ENCODE results near the gene SHISAL1.

Gene SHISAL1

DNA sequence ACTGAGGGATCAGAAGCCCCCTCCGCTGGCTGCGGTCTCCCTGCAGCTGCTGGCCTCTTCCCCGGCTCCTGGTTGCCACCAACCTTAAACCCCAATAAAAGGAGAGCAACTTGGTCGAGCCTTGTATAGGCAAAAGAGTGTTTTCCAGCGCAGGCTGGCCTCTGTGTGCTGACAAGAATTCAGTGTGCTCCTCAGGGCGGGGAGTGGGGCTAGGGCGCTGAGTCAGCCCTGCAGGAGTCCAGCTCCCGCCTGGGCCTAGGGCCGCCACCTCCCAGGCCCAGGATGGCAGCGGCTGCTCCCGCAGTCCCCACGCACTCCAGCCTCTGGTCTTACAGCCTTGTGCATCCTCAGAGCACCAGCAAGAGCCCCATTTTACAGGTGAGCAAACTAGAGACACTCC is at the start of gene SHISAL1:
SHISAL1 (minus strand) TSS at position 186 of the 400 bp plus-strand sequence. CDS start 12,006 bp downstream, outside the sequence.
- no peak for DNase-seq

DNA sequence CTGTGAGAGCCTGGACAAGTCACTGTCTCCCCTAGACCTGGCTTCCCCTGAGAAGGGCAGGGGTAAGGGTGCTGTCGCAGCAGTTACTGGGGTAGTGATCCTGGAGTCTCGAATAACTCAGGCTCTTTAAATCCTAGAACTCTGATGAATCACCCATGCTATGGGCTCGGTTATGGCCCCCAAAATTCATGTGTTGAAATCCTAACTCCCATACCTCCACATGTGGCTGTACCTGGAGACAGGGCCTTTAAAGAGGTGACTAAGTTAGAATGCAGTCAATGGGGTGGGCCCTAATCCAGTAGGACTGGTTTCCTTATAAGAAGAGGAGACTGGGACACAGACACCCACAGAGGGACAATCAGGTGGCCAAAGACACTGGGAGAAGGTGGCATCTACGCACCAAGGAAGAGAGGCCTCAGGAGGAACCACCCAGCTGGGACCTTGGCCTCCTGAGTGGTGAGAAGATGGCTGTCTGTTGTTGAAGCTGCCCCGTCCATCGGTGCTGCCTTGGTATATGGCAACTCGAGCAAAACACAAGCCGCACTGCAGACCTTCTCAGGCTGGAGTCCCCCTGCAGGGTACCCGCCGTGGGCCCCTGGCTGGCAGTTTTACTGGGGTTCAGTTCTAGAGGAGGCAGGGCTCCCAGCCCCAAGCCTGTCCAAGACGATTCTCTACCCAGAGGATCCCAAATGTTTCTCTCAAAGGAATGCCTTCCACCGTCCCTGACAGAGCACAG is 48.8 kb upstream of the SHISAL1 start:
- DNase-seq = no peak

DNA sequence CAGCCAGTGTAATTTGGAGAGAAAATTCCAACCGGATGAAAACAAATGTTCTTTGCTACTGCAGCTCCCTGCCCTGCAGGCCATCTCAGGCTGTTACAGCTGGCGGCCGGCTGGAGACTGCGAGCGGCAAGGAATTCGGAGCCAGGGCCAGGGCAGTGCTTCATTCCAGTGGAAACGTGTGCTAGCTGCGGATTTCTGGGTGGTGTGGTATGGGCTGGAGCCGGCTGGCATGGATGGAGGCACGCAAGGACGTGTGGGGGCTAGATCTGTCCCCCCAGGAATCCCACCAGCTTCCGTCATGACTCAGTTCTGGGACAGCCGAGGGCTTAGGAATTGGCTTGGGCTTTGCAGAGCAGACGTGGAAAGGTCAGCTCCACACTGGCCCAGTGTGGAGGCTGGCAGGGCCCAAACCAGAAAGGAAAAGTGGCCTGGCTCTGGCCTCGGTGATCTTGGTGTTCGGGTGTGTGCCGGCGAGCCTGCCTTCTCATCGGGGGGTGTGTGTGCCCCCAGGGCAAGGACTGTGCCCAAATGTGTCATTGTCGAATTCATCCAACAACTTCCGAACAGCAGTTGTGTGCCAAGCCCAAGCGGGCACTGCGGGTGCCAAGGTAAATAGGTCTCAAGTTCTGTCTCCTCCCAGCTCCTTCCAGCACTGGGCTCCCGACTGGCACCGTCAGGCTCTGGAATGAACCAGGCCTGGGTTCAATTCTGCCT is 48.1 kb upstream of the SHISAL1 start:
- DNase-seq = peak; percentile 17

DNA sequence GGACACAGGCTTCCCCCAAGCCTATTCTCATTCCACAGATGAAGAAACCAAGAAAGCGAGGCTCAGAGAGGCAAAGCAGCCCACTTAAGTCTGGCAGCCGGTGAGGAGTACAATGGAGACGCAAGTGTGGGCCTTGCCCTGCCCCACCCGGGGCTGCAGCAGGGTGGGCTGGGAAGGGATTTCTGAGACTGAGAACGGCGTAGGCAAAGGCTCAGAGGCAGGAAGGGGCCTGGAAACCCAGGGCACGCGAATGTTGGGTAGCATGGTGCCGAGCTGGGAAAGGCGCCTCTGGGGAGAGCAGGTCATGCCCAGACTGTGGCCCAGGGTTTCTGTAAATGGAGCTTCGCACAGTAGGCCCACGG is 47.5 kb upstream of the SHISAL1 start:
- no peak for DNase-seq

DNA sequence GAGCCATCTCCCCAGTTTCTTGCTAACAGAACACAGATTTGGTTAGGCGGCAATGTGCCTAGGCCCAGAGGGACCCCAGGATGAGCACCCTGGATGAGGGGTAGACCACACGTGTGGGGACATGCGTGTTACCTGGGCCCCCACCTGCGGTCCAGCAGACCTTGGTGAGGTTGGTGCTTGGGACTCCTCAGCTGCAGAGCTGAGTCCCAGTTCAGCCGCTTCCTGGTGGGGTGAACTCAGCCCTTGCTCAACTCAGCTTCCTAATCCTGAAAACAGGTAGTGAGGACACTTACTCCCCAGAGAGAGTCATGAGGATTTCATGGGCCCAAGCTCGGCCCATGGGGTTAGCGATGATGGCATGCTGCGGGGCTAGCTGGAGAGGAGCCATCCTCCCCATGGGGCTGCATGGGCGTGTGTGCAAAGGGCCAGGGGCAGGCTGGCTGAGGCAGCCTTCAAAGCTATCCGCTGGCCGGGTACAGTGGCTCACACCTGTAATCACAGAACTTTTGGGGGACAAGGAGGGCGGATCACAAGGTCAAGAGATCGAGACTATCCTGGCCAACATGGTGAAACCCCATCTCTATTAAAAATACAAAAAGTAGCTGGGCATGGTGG is 46.9 kb upstream of the SHISAL1 start:
- DNase-seq = no peak

DNA sequence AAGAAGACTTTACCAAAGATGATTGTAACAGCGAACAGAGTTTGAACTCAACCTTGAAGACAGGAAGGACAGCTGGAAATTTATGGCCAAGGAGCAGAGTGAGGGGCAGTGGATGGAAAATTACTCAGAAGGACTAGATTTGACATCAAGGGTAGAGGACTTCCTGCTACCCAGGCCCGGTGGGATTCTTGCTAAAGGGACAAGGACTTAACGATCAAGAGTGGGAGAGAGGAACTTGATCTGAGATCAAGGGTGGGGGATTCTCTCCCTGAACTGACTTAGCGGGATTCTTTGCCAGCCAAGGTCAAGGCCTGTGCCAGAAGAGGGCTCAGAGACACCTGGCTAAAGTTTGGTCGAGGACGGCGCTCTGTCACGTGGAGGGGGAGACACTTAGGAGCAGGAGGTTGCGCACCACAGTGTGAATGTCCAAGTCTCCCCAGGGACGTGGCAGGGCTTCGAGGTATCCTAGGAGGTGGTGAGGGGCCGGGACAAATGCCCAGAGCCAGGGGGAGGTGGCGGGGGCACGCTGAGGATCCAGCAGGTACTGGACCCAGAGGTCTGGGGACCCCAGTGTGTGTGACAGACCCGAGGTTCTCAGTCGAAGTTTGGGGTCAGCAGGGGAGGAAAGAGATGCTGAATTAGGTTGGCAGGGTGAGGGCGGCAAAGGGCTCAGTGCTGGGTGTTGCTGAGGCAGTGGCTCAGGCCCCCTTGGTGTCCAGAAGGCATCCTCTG is 46.1 kb upstream of the SHISAL1 start:
- DNase-seq = no peak

DNA sequence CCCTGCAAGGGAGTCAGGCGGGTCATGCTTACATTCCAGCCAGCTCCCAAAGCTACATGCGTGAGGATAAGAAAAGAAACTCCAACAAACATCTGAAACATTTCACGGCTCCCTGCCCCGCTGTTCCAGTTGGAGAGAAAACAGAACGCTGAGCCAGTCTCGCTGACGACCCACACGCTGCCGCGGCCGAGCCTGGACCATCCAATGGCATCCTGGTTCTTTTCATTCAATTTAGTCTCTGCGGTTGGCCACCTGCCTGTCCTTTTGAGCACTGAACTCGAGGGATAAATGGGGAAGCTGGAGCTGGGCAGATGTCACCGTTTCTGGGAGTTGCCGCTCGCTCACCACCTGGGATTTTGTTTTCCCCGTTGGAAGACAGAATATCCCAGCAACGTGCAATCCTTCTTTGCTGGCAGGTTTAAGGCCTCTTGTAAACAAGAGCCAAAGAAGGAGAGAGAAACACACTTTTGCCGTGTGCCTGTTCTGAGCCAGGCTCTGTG is 45.3 kb upstream of the SHISAL1 start:
- peak; percentile 70 for DNase-seq

DNA sequence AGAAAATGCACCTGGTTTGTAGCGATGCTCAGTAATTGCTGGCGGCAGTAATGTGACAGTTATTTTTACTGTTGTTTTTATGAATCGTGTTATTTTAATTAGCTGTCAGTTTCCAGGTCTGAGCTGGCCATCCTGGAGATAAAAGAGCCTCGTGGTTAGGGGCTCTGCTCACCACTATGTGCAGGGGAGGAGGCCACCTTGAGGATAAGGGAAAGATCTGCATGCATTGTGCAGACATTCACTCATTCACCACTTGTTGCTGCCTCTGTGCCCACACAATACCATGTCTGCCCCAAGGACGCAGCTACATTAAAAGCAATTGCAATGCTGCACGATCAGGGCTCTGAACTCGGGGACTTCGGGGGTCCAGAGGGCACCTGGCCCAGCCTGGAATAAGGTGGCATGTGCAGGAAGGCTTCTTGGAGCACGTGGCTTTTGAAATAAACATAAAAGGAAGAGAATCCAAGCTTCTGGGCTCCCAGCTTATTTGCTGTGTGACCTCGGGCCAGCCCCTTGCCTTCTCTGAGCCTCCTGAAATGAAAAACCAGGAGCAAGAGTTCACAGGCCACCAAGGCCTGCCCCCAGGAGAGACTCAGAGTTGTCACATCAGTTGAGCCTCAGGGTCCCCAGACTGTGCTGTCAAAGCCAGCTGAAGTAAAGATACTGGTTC is 44.7 kb upstream of the SHISAL1 start:
- DNase-seq = no peak

DNA sequence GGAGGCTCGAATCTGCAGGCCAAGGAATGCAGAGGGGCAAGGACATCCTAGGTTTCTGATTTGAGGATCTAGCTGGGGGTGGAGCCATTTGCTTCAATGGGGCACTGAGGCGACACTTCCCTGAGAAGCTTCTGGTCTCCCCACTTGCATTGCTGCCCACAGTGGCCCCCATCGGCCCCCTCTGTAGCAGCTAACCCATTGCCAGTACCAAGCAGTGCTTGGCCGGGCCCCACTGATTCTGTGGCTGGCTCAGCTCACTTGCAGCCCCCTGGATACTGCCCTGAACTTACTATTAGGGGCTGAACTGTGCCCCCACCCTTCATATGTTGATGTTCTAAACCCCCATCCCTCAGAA is 42.9 kb upstream of the SHISAL1 start:
- DNase-seq = no peak

DNA sequence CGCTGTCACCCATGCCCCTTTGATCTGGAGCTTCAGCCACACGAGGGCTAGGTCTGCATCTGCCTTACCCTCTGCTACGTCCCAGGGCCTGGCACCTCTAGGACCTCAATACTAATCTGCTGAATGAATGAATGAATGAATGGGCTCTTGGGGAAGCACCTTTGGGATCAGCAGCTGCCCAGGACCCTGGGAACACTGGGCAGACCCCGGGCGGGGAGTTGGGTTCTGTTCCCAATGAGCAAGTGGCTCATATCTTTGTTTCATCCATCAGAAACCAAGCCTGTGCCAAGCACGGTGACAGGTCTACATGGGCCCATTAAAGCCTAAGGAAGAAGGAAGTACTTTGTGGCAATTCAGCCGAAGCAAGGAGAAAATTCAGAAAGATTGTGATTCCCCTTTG is 41.5 kb upstream of the SHISAL1 start:
- no peak for DNase-seq

DNA sequence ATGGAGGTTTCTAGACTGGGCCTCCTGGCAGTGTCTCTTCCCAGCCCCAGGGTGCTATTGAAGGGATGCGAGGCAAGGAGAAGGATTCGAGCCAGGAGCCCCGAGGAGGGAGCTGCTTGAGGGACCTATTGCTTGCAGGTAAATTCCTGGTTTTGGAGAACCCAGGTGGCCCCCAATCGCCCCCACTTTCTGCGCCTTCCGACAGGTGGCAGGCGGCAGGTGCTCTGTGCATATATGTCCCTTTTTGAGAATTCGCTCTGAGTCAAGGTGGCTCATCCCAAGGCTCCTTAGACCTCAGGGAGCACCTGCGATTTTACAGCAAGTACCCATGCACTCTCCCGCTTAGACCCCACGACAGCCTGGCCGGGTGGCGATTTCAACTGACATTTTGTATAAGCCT is 40.3 kb upstream of the SHISAL1 start:
- no peak for DNase-seq

DNA sequence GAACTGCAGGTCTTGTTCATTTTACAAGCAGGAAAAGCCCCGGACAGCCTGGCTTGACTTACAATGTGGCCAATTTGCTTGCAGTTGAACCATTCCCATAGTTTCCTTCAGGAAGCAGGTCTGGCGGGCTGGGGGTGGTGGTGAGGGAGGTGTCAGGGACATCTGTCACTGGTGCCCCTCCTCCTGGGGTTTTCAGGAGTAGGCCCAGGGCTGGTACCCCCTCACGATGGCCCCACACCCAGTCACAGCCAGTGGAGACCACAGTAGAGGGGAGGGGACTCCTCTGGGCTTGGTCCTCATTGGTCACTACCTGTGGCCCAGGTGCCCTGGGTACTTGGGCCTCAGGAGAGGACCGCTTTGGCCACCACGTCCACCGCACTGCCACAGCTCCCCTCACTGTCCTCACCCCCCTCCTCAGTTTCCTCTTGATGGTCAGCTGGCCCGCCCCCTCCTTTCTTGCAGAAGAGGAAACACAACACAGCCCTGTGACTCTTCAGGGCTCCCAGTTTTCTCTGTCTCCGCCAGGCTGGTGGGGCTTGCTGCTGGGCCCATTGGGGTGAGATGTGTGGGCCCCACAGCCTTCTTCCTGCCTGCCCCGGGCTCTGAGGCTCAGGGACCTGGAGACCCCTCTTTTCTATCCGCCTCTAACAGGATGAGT is 39.8 kb upstream of the SHISAL1 start:
- DNase-seq = no peak

DNA sequence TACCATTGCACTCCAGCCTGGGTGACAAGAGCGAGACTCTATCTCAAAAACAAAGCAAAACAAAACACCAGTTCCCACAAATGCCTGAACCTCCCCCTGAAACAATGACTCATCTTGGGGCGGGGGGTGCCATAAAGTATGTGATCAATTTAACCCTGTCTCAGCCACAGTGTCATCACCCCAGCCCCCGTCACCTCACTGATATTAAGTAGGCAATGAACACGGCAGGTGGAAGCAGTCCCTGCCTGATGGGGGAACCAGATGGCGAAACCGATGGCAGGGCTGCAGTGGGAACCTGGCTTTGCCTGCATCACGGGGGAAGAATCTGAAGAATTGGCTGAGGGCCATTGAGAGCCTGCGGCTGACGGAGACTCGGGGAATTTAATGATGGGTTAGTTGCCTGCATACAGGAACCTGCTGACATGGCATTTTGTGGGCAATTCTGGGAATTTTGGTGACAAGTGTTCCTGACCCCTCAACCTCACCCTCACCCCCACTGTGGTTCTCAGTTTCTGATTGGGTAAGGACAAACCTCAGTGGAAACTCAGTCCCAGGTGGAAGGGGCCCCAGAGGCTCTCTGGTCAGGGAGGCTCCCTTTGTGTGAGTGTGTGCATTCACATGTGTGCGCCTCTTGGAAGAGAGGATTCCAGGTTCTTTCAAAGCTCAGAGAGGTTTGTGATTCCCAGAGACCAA is 39.1 kb upstream of the SHISAL1 start:
- peak; percentile 22 for DNase-seq

DNA sequence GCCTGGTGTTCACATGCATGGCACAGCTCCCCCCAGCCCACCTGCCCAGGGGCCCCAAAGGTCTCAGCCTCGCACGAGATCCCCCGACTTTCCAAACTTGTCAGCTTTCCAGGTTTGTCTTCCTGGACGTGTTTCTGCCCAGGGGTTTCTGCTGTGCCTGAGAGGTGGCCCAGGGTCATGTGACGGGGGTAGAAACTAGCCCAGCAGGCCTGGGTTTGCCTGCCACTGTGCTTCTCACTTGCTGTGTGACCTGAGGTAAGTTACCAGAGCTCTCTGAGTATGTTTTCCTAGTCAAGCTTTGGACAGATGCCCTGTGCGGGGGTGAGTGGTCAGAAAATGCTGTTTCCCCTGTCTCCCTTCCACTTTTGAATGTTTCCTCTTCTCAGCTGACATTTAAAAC is 38.3 kb upstream of the SHISAL1 start:
- no peak for DNase-seq

DNA sequence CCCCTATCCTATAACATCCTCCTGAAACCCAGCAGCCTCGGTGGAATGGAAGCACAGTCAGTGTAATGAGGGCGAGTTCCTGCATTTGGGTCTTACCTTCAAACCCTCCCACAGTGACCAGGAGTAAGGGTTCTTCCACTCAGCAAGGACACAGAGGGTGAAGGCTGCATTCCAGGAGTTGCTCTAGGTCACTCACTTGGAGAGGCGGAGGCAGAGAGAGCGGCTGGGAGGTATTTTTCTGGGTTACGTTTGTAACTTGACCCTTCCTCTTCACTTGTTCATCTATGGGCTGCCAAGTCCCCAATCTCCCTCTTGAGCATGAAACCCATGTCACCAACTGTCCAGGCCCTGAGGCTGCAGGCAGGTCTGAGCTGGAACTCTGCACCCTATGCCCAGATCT is 36.8 kb upstream of the SHISAL1 start:
- no peak for DNase-seq

DNA sequence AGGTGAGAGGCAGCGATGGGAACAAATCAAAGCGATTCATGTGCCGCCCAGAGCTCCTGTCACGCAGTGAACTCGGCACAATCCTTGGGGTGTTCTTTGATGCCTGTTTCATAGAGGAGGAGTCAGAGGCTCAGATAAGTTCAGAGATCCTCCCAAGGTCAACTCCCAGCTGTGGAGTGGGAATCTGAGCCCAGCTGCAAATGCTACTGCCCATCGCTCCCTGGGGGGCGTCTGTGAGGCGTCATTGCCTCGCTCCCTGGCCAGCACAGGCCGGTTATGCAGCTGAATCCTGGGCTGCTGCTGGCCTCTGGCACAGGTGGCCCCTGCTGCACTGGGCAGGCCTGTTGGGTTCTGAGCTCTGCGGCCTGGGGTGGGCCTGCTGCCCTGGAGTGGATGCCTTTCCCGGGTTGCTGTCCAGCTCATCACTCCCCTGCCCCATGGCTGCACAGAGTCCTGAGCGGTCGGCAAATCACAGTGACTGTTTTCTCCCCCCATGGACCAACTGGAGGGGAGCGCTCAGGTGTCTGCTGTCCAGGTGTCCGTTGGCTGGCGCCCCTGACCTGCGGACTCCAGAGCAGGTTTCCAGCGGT is 36.3 kb upstream of the SHISAL1 start:
- DNase-seq = no peak

DNA sequence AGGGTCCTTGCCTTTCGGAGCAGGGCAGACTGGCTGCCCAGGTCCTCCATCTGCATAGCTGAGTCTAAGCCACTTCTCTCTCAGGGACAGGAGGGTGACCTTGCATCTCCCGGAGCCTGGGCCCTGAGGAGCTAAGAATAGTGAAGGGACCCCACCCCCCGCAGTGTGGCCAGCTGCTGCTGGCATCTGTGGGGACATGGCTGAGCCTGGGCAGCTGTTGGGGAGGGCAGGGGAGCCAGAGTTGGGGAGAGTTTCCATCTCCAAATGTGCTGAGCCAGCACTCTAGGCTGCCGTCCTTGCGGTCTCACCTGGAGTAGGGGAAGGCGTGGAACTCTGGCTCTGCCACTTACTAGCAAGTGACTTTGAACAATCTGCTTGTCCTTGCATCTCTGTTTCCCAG is 34.8 kb upstream of the SHISAL1 start:
- no peak for DNase-seq

DNA sequence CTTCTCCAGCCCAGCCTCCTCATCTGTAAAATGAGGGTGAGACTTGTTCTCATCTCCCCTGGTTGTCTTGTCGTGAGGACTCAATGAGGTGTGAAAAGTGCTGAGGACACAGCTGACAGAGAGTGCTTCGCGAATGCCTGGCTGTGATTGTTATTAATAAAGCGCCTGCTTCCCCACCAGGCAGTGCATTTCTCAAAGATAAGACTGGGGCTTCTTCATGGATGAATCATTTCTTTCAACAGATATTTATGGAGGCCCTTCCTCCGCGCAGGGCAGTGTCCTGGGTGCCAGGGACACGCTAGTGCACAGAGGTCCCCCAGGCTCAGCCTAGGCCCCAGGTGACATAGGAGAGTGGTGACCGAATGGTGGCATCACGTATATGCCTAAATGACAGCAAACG is 34.3 kb upstream of the SHISAL1 start:
- no peak for DNase-seq

DNA sequence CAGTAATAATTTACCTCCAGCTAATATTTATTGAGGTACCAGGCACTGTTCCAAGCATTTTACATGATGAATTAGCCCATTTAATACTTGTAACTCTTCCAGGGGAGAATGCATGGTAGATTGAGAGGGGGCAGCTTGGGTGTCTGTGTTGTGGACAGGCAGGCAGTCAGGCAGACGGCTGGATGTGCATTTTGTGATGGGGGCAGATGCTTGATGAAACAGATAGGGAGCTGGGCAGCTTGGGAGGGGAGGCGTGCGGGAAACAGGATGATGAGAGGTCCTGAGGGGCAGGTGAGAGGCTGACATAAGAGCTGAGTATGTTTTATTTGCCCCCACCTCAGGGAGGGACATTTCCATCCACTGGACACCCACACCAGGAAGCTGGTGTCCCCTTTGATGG is 33.1 kb upstream of the SHISAL1 start:
- DNase-seq = no peak

DNA sequence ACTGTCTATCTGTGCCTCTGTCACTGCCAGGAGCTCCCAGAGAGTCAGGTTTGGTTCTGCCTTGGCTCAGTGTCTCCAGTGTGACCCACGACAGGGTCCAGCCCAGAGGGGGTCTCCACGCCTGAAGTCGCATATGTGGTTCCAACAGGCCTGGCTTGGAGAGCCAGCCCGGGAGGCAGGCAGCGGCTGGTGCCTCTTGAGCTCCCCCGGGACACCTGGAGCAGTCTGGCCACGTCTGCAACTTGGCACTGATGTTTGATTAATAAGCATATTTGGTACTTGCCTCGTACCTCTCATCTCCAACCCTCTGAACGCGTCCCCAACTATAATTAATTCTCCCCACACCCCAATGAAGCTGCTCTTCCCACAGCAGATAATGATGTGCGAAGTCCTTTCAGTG is 31.7 kb upstream of the SHISAL1 start:
- peak; percentile 62 for DNase-seq

DNA sequence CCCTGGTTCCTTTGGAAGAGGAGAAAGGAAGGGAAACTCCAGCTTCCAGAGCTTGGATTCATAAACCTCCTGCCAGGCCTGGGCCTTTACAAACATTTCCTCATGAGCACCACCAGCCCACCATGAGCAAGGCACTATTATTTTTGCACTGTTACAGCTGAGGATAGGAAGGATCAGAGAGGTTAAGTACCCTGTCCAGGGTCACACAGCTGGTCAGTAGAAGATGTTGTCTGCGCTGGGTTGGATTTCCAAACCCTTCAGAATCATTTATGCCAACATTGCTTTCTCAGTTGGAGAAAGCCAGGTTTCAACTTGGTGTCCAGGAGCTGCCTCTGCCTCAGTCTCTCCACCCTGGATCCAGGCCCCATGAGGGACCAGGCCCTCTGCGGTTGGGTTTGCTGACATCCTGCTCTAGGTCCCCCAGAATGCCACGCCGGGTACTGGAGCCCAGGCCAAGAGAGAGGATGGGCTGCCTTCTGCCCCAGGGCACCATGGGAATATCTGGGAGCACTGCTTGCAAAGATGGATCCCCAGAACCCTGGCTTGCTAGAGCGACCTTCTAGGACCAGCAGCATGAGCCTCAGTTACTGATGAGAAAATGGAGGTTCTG is 29.7 kb upstream of the SHISAL1 start:
- no peak for DNase-seq

Measured in DMS153 (cell line).